Left renal pelvis (tissue), 4 donors: ENCODE measurements around the gene SMURF2. TPM values are rescaled to one million over a fixed set of nuclear protein-coding genes. Genes with fewer than 3 reads are reported as not detected.
"Not testable (repeated sequence)": the region's sequence is repeated elsewhere in the genome, so short reads cannot be mapped to it uniquely, and the experiment has no call there.

Experiments
- DNase-seq, 4 donors: peaks; one replicate each; pipeline ENCODE4 v3.0.0-alpha.2; 2013; ENCODE audit warnings: low read depth in 4 of 4, low spot score in 3 of 4
- polyA plus RNA-seq, 4 donors: library from polyadenylated mRNA; unstranded; fragments of 120-200 nt; gene quantifications; one replicate each; pipeline ENCODE4 v1.2.1, GENCODE V29; 2013; ENCODE audit not compliant: insufficient read length in 4 of 4

The SMURF2 gene
- polyA plus RNA-seq, 4 donors, result 32.7 to 43.7 (median 39.6) TPM

- DNase-seq, result no peak
These were observed 62.9 kb downstream of the SMURF2 start for GRCh38 chr17:64599187-64599676.

- DNase-seq, result no peak
These were observed 63.4 kb downstream of the SMURF2 start for GRCh38 chr17:64598672-64599071.

- DNase-seq, result no peak
These were observed 65.1 kb downstream of the SMURF2 start for GRCh38 chr17:64596988-64597387.

GRCh38 chr17:64596439-64596838 lies 65.7 kb downstream of the SMURF2 start:
- DNase-seq, result no peak

- no peak for DNase-seq
These were observed 70.2 kb downstream of the SMURF2 start for GRCh38 chr17:64591944-64592343.

- no peak for DNase-seq
These were observed 77.0 kb downstream of the SMURF2 start for GRCh38 chr17:64585146-64585545.

- DNase-seq, result no peak
These were observed 79.1 kb downstream of the SMURF2 start for GRCh38 chr17:64583038-64583437.

GRCh38 chr17:64580384-64581315 lies 81.5 kb downstream of the SMURF2 start:
- DNase-seq, result no peak

GRCh38 chr17:64579917-64580316 lies 82.2 kb downstream of the SMURF2 start:
- no peak for DNase-seq

- DNase-seq, result not testable (repeated sequence)
These were observed 85.1 kb downstream of the SMURF2 start for GRCh38 chr17:64577025-64577424.

GRCh38 chr17:64575431-64575830 lies 86.7 kb downstream of the SMURF2 start:
- no peak for DNase-seq

- DNase-seq, result no peak
These were observed 87.5 kb downstream of the SMURF2 start for GRCh38 chr17:64574646-64575045.

GRCh38 chr17:64573214-64573613 lies 88.9 kb downstream of the SMURF2 start:
- no peak for DNase-seq

GRCh38 chr17:64572682-64573154 lies 89.4 kb downstream of the SMURF2 start:
- peak in 1 of 4 donors; percentile 2 for DNase-seq

GRCh38 chr17:64571746-64572145 lies 90.4 kb downstream of the SMURF2 start:
- no peak for DNase-seq

GRCh38 chr17:64565563-64565962 lies 96.5 kb downstream of the SMURF2 start:
- DNase-seq, result no peak

- DNase-seq, result no peak
These were observed 98.0 kb downstream of the SMURF2 start for GRCh38 chr17:64564098-64564497.

- no peak for DNase-seq
These were observed 106.8 kb downstream of the SMURF2 start for GRCh38 chr17:64555281-64555680.

GRCh38 chr17:64554028-64554637 lies 108.0 kb downstream of the SMURF2 start:
- DNase-seq, result no peak

- no peak for DNase-seq
These were observed 110.6 kb downstream of the SMURF2 start for GRCh38 chr17:64551461-64551860.

- no peak for DNase-seq
These were observed 114.8 kb downstream of the SMURF2 start for GRCh38 chr17:64547319-64547718.

- DNase-seq, result no peak
These were observed 115.4 kb downstream of the SMURF2 start for GRCh38 chr17:64546716-64547115.
